GM19238 (cell line): Measurements from ENCODE around the gene RPL36.
"Not testable (repeated sequence)": the region's sequence is repeated elsewhere in the genome, so short reads cannot be mapped to it uniquely, and the experiment has no call there.

Source experiments
- DNase-seq: peaks from one replicate; pipeline ENCODE4 v3.0.0; 2011; ENCODE audit warnings: low spot score; ENCODE audit not compliant: insufficient read length

RPL36 gene

GRCh38 chr19:5690955-5691821 is 1.1 kb downstream of the RPL36 start:
- DNase-seq = no peak

DNA sequence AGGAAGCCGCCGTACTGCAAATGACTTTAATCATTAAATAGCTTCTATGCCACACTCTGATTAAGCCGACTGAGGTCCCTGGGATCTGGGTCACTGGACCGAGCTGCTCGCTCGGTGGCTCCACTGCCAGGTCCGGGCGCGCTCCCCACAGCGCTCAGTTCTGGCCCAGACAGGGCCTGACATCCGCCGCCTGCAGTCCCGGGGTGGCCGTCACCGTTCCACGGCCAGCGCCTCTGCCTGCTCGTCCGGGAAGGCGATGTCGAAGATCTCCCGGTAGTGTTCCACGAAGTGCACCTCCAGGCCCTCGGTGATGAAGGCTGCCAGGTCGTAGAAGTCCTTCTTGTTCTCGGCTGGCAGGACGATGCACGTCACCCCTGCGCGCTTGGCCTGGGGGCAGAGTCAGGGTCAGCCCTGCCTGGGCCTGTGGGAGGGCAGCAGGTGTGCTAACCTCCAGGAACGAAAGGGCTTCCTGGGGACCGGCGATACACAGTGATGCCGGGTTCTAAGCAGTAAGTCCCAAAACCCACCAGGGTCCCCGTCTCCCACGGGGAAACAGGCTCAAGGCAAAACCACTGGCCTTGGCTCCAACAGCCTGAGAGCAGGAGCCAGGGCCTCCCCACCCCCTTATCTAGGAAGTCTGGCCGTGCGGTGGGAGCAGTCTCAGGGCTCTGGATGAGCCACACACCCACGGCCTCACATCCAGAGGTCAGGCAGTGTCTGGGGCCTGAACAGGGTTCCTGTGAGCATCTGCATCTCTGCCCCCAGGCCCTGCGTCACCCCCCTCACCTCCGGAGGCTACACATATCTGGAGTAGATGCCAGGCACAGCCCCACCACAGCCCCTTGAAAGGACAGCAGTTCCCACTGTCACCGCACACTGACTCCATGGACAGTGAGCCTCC is 2.0 kb downstream of the RPL36 start:
- DNase-seq = no peak

GRCh38 chr19:5692723-5693194 is 2.7 kb downstream of the RPL36 start:
- DNase-seq = no peak

- no peak for DNase-seq
These were observed 3.4 kb downstream of the RPL36 start for GRCh38 chr19:5693195-5694166.

DNA sequence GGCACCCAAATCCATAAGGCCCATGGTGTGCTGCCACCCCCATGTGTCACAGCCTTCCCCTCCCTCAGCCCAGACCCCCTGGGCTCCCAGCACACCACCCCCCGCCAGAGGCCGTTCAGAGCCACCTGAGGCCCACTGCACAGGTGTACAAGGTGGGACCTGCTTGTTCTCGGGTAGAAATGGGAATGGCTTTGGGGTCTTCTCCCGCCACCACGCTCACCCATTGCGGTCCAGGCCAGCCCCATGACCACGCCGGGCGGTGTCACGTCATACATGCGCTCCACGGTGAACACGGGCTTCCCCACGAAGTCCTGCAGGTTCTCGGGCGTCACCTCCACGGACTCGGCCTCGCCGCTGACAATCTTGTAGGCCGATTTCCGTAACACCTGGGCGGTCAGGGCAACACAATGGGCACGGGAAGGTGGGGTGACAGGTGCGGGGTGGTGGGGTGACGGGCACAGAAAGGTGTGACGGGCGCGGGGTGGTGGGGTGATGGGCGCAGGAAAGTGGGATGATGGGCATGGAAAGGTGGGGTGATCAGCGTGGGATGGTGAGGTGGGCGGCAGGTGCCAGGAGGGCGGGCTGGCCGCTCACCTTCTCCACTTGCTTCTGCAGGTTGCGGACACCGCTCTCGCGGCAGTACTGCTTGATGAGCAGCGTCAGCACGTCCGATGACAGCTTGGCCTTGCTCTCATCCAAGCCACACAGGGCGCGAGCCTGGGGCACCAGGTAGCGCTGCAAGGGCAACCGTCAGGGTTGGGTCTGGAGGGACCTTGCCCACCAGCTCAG is 4.3 kb downstream of the RPL36 start:
- DNase-seq = no peak

GRCh38 chr19:5694956-5695648 is 5.0 kb downstream of the RPL36 start:
- no peak for DNase-seq

DNA sequence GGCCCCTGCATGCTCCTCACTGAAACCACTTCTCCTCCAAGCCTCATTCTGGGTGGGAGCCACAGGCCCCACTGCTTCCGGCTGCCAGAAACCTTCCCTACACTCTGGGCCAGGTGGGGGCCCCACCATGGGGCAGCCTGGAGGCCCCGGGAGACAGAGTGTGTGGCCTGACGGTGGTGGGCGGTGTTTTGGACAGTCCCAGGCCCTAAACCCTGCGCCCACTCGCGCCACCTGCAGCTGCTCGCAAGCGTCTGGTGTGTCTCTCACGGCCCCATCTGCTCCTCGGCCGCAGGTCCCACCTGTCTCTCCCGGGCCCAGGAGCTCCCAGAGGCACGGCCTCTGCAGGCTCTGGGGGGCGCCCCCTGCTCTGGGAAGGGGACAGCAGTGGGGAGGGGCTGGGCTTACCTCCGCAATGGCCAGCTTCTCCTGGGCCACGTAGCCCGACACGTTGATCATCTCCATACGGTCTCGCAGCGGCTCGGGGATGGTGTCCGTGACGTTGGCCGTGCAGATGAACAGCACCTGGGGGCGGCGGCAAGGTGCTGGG is 5.6 kb downstream of the RPL36 start:
- no peak for DNase-seq

DNA sequence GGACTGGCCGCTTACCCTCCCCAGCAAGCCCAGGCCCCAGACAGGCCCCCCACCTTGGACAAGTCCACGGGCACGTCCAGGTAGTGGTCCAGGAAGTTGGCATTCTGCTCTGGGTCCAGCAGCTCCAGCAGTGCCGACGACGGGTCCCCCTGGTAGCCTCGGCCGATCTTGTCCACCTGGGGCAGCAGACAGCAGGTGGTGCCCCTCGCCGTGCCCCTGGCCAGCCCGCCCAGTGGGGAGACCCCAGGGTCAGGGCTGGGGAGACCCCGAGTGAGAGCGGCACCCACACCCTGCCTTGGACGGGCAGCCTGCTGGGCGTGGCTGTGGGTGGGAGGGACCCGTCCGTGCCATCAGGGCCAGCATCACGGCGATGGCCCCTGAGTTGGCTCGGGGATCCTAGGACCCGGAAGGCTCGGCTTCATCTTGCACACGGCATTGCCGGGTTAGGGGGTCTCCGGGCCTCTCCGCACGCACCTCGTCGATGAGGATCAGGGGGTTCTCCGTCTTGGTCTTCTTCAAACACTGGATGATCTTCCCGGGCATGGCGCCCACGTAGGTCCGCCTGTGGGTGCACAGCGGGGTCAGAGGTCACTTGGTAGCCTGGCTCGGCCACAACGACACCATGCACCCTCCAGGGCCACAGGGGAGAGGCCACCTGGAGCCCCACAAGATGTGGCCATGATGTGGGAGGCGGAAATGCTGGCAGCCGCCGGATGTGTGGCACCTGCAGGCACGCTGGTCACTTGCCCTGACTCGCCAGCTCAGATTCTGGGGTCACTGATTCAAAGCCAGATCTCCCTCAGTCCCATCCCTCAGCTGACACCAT is 6.3 kb downstream of the RPL36 start:
- DNase-seq = no peak

GRCh38 chr19:5697022-5697889 is 7.2 kb downstream of the RPL36 start:
- no peak for DNase-seq

GRCh38 chr19:5697890-5698634 is 8.0 kb downstream of the RPL36 start:
- DNase-seq = no peak

DNA sequence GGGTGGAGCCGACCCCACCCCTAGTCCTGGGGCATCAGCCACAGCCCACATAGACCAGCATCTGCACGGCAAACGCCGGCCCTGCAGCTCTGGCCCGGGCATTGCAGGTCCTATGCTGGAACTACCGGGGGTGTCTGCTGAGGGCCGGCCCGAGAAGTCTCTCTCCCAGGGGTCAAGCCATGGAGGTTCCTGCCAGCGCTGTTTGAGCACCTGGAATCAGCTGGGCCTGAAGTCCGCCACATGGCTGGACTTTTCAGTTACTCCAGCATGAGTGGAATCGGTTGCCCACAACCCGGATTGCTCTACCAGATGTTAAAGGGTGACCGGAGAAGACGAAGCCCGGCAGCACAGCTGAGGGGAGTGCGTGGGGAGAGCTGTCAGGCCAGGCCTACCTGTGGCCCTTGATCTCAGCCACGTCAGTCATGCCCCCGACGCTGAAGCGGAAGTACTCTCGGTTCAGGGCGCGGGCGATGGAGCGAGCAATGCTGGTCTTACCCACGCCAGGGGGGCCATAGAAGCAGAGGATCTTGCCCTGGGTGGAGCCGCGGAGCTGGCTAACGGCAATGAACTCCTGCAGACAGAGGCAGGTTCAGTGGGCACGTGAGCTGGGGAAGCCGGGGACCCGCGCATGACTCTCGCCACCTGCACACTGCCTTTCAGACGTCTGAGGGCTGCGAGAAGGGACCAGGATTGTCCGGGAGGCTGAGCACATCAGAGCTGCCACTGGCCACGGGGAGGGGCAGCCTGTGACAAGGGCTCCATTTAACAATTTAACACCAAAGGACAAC is 8.7 kb downstream of the RPL36 start:
- no peak for DNase-seq

- no peak for DNase-seq
These were observed 10.5 kb downstream of the RPL36 start for GRCh38 chr19:5700455-5701092.

- not testable (repeated sequence) for DNase-seq
These were observed 11.9 kb downstream of the RPL36 start for GRCh38 chr19:5702053-5702410.

- DNase-seq = no peak
These were observed 14.0 kb downstream of the RPL36 start for GRCh38 chr19:5703819-5704818.
